GM12801 (cell line): Measurements from ENCODE around the gene SLC2A5.

Experiments
- TF ChIP-seq, protein P1 (sequence below): IDR thresholded peaks from one replicate; pipeline ENCODE4 v1.5.1; 2011; ENCODE audit warnings: control low read depth; ENCODE audit not compliant: insufficient read length; ENCODE audit errors: extremely low read depth

Gene SLC2A5

DNA sequence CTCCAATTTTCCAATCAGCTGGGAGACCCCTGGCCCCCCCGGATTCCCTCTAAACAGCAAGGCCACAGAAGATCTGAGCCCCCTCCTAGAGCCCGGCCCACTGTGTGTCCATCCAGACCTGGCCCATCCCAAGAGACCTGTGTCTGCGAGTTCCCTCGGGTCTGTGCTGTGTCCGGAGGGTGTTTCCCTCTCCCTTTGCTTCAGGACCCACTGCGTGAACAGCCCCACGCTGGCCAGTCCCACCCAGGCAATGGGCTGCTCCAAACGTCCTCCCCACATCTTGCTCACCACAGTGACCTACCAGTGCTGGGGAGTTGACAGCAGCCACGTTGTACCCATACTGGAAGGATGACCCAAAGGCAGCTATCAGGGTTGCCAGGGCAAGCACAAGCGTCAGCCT, 11.6 kb downstream of the SLC2A5 start:
- TF ChIP-seq, protein P1, sequence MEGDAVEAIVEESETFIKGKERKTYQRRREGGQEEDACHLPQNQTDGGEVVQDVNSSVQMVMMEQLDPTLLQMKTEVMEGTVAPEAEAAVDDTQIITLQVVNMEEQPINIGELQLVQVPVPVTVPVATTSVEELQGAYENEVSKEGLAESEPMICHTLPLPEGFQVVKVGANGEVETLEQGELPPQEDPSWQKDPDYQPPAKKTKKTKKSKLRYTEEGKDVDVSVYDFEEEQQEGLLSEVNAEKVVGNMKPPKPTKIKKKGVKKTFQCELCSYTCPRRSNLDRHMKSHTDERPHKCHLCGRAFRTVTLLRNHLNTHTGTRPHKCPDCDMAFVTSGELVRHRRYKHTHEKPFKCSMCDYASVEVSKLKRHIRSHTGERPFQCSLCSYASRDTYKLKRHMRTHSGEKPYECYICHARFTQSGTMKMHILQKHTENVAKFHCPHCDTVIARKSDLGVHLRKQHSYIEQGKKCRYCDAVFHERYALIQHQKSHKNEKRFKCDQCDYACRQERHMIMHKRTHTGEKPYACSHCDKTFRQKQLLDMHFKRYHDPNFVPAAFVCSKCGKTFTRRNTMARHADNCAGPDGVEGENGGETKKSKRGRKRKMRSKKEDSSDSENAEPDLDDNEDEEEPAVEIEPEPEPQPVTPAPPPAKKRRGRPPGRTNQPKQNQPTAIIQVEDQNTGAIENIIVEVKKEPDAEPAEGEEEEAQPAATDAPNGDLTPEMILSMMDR: no peak

DNA sequence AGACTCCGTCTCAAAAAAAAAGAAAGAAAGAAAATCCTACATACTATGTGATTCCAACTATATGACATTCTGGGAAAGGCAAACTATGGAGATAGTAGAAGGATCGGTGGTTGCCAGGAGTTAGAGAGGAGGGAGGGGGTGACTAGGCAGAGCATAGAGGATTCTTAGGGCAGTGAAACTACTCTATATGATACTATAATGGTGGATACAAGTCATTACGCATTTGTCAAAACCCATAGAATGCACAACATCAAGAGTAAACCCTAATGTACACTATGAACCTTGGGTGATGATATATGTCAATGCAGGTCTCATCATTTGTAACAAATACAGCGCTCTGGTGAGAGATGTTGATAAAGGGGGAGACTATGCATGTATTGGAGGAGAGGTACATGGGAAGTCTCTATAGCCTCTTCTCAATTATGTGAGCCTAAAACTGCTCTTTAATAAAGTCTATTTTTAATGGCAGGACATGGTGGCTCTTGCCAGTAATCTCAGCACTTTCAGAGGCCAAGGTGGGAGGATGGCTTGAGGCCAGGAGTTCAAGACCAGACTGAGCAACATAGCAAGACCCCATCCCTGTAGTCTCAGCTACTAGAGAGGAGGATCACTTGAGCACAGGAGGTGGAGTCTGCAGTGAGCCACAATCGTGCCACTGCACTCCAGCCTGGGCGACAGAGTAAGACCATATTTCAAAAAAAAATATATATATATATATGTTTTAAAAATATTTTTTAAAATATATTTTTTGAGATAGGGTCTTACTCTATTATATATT, 17.0 kb downstream of the SLC2A5 start:
- TF ChIP-seq, protein P1: no peak

DNA sequence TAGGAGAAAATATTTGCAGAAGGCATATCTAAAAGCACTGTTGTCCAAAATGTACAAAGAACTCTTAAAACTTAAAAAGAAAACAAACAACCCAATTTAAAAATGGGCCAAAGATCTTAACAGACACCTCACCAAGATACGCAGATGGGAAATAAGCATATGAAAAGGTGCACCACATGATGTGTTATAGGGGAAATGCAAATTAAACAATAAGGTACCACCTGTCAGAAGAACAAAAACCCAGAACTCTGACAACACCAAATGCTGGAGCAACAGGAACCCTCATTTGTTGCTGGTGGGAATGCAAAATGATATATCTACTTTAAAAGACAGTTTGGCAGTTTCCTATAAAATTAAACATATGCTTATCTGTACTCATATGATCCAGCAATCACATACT, 18.1 kb downstream of the SLC2A5 start:
- TF ChIP-seq, protein P1: no peak

DNA sequence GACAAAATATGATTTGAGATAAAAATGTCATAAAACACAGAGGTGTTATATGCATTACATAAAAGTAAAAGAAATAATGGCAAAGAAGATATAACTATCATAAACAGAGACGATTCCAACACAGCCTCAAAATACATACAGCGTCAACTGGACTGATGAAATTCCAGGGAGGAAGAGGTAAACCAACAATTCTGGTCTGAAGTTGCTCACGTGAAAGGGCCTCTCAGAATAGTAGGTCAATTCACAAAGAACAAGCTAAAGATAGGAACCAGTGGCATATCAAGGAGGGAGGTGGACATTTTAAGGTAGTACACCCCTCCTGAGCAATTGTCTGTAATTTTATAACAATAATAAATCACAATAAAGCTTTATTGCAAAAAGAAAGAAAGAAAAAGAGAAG, 18.6 kb downstream of the SLC2A5 start:
- TF ChIP-seq, protein P1: no peak

DNA sequence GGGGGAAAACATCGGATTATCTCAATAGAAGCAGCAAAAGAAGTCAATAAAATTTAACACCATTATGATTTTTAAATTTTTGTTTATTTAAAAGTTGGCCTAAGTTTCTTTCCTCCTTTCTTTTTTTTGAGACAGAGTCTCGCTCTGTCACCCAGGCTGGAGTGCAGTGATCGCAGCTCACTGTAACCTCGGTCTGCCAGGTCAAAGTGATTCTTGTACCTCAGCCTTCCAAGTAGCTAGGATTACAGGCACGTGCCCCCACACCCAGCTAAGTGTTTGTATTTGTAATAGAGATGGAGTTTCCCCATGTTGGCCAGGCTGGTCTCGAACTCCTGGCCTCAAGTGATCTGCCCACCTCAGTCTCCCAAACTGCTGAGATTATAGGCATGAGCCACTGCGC, 20.9 kb downstream of the SLC2A5 start:
- TF ChIP-seq, protein P1: no peak

DNA sequence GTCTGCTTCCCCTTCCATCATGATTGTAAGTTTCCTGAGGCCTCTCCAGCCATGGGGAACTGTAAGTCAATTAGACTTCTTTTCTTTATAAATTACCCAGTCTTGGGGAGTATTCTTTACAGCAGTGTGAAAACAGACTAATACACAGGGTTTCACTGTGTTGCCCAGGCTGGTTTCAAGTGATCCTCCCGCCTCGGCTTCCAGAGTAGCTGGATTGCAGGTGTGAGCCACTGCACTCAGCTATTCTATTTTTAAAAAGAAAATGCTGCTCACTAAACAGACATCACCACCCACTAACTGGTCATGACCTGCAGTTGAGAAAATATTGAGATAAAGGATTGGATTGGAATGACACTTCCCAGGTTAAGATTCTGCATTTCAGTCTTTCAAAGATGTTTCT, 22.4 kb downstream of the SLC2A5 start:
- TF ChIP-seq, protein P1: no peak

DNA sequence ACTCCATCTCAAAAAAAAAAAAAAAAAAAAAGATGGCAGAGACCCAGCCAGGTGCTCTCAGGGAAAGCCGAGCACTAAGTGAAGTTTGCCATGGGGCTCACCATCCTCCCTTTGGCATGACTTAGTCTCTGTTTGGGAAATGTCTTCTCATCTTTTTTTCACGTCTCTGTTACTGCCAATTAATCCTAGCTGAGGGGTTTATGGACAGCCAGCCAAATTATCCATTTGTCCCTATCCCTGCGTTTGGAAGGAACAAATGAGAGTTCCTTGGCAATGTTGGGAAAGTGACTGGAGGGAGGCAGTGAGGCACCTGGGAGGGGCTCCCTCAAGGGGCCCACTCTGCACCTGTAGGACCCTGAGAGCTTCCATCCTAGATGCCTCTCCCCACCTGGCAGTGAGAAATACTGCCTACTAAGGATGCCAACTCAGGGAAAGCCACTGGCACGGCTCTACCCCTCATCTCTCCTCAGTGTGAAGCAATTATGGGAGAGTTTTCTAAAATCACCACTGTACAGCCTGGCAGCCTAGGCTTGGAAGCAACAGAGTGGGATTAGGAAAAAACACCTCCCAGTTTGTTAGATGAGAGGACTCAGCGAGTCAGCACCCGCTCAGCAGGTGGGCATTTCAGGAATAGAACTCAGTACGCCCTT, 23.4 kb downstream of the SLC2A5 start:
- TF ChIP-seq, protein P1: no peak
